GM12891 (cell line): ENCODE data around the gene PHF21A.

ENCODE experiments used
- DNase-seq: peaks from one replicate; pipeline ENCODE4 v3.0.0; 2011; ENCODE audit warnings: low spot score; ENCODE audit not compliant: insufficient read length
- FAIRE-seq: peaks from 2 replicates; lab custom pipeline; 2011; peaks lifted over from hg19 to GRCh38; lab: Jason Lieb, UNC
- PAX5 ChIP-seq: IDR thresholded peaks from 2 replicates; pipeline ENCODE4 v1.6.1; 2011; ENCODE audit warnings: low read length, moderate library complexity, mild to moderate bottlenecking; ENCODE audit not compliant: insufficient read depth, severe bottlenecking
- POLR2A ChIP-seq: IDR thresholded peaks from 2 replicates; pipeline ENCODE4 v1.6.1; 2011; ENCODE audit warnings: low read depth, low read length, control low read depth
- POLR2AphosphoS5 ChIP-seq: IDR thresholded peaks from 2 replicates; pipeline ENCODE4 v1.6.1; 2011; ENCODE audit warnings: low read depth, low read length, control low read depth
- POU2F2 ChIP-seq: IDR thresholded peaks from 2 replicates; pipeline ENCODE4 v1.6.1; 2011; ENCODE audit warnings: low read depth, mild to moderate bottlenecking, control low read depth, low read length, moderate library complexity
- SPI1 ChIP-seq: IDR thresholded peaks from 2 replicates; pipeline ENCODE4 v1.6.1; 2011; ENCODE audit warnings: low read depth, low read length, control low read depth
- TAF1 ChIP-seq: IDR thresholded peaks from 2 replicates; pipeline ENCODE4 v1.6.1; 2011; ENCODE audit warnings: low read depth, low read length, control low read depth

PHF21A gene

GRCh38 chr11:45973601-45974000 is 147.7 kb downstream of the PHF21A start:
- no peak for TF ChIP-seq POLR2A
- no peak for TF ChIP-seq TAF1
- TF ChIP-seq POU2F2 = no peak
- TF ChIP-seq PAX5 = no peak
- TF ChIP-seq SPI1 = no peak
- TF ChIP-seq POLR2AphosphoS5 = no peak
- DNase-seq (no peak), FAIRE-seq (no peak)

- DNase-seq (no peak), FAIRE-seq (no peak)
- TF ChIP-seq PAX5 (no peak), SPI1 (no peak), POU2F2 (no peak), POLR2A (no peak), POLR2AphosphoS5 (no peak), TAF1 (no peak)
Observed at GRCh38 chr11:45968901-45969300, 152.4 kb downstream of the PHF21A start.

- FAIRE-seq (no peak), DNase-seq (no peak)
- TF ChIP-seq TAF1 = no peak
- no peak for TF ChIP-seq POU2F2
- no peak for TF ChIP-seq SPI1
Observed at GRCh38 chr11:45967506-45967905, 153.7 kb downstream of the PHF21A start.

- TF ChIP-seq POLR2AphosphoS5 (no peak), PAX5 (no peak), TAF1 (no peak), SPI1 (no peak), POU2F2 (no peak), POLR2A (no peak)
- FAIRE-seq (peak; percentile 98), DNase-seq (peak; percentile 36)
Observed at GRCh38 chr11:45964911-45965389, 156.3 kb downstream of the PHF21A start.

DNA sequence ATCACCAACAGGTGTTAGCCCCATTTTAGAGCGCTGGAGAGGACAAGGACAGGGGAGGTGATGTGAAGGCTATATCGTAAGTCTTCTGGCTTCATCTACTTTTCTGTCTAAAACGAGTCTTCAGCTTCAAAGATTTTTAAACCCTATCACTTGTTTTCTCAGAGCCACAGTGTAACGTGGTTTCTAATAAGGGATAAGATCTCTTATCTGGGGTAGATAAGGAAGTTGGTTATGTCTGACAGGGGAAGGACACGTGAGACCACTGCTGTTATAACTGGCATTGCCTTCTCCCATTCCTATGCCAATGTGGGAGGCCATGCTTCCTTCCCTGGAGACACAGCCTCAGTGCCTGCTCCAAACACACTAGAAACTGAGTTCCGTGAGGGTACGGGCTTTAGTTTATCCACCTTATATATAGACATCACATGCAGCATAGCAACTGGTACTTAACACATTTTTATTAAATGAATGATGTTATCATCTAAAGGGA is 159.5 kb downstream of the PHF21A start:
- peak; percentile 45 for FAIRE-seq
- no peak for TF ChIP-seq POU2F2
- TF ChIP-seq TAF1 = no peak
- TF ChIP-seq PAX5 = no peak
- no peak for TF ChIP-seq POLR2A
- TF ChIP-seq POLR2AphosphoS5 = no peak
- no peak for TF ChIP-seq SPI1

DNA sequence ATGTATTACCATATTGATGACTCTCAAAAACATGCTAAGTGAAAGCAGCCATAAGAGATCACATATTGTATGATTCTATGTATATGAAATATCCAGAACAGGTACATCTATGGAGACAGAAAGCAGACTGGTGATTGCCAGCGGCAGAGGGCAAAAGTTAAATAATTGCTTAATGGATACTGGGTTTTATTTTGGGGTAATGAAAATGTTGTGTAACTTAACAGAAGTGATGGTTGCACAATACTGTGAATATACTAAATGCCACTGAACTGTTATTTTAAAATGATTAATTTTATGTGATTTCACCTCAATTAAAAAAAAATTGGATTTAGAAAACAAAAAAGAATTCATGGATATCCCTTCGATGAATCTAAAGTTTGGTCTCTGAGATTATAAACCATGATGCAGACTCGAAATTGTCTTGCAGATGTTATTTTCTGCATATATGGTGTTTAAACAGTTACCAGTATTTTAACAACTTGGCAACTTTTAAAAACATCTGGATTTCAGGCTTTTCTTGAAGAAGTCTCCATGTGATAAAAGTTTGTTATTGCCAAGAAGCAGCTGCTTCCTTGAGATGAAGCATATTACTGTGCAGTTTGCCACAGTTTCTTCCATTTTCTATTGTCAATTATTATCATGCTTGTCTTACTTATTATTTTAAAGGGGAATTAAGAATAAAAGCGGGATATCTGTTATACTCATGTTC is 160.7 kb downstream of the PHF21A start:
- DNase-seq = no peak
- no peak for FAIRE-seq
- TF ChIP-seq POU2F2 = no peak
- no peak for TF ChIP-seq POLR2A
- no peak for TF ChIP-seq PAX5
- TF ChIP-seq SPI1 = no peak

More for the DNA sequence above, 159.5 kb downstream of the PHF21A start:
- DNase-seq = no peak

DNA sequence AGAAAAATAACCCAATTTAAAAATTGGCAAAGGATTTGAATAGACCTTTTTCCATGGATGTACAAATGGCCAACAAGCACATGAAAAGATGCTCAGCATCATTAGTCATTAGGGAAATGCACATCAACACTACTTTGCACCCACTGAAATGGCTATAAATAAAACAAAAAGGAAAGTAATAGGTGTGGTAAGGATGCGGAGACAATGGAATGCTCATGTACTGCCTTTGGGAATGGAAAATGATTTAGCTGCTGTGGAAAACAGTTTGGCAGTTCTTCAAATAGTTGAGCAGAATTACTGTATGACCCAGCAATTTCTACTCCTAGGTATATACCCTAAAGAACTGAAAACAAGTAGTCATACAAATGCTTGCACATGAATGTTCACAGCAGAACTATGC is 161.4 kb downstream of the PHF21A start:
- DNase-seq = no peak
- peak; percentile 20 for FAIRE-seq
- TF ChIP-seq PAX5 = no peak
- no peak for TF ChIP-seq POU2F2

GRCh38 chr11:45949992-45950407 is 171.3 kb downstream of the PHF21A start:
- TF ChIP-seq POLR2A (no peak), TAF1 (no peak), POLR2AphosphoS5 (no peak), PAX5 (no peak), POU2F2 (no peak), SPI1 (no peak)
- FAIRE-seq (no peak), DNase-seq (no peak)

- TF ChIP-seq POU2F2 (no peak), PAX5 (no peak), SPI1 (no peak), POLR2A (no peak), TAF1 (no peak), POLR2AphosphoS5 (no peak)
- no peak for FAIRE-seq
- DNase-seq = no peak
Observed at GRCh38 chr11:45948356-45948755, 172.9 kb downstream of the PHF21A start.

DNA sequence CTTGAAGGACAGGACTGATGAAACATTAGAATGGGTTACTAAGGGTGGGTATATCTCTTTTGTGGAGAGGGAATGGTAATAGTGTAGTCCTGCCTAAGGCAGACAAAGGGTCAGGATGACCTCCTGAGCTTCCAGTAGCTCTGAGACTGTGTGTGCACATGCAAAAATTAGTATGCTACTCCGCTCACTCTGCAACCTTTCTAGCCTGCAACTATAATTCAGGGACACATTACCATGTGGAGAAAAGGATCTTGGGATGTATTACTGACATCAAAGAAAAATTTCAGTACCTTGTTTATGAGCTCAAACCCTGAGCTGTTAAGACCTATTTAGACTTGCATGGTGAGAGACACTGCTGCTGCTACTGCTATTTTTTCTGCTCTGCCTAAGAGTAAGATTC is 173.4 kb downstream of the PHF21A start:
- TF ChIP-seq TAF1 (no peak), SPI1 (no peak), POLR2AphosphoS5 (no peak), PAX5 (no peak), POLR2A (no peak), POU2F2 (no peak)
- DNase-seq = no peak
- FAIRE-seq = no peak
